ENCODE data around the gene ZFYVE21.

ZFYVE21 gene

DNA sequence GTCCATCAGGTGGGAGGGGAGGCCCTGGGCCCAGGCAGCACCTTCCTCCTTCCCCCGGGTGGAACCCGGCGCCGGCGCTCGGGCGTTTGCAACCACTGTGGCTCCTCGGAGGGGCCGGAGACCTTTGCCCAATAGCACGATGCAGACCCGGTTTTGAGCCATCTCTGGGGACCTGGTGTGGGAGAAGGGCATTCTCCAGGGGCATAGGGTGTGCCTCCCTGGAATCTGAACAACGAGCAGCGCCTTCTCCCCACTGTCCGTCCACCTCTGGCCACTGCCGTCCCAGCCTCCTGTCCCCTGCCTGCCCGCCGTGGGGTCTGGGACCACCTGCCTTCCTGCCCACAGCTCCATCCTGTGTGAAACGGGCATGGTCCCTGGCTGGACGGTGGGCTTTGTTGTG, 12.5 kb downstream of the ZFYVE21 start:
- no peak overlapping the region for H3K4me3 ChIP-seq
- H3K27ac ChIP-seq: no peak overlapping the region
- peaks cover 0 to 5% (median 0%) of the 10 kb centered on the region in 10 experiments; a peak in 4 of 20 replicates for H3K4me1 ChIP-seq
- no peak for TF ChIP-seq Cebpa-rat (IDR thresholded peaks at IDR 0.05)
- peaks cover 7 to 87% (median 49%) of the 10 kb centered on the region in 11 experiments; a peak in 21 of 22 replicates for H4K20me1 ChIP-seq
- H3K36me3 ChIP-seq: peaks cover 42 to 89% (median 65%) of the 10 kb centered on the region in 11 experiments
- H3K9me3 ChIP-seq (replicated peaks in 1 of 11): no peaks in the 10 kb centered on the region
- H3K27me3 ChIP-seq: no peaks in the 10 kb centered on the region
- H3K9ac ChIP-seq: no peak overlapping the region
- no peak overlapping the region for H3K4me2 ChIP-seq

DNA sequence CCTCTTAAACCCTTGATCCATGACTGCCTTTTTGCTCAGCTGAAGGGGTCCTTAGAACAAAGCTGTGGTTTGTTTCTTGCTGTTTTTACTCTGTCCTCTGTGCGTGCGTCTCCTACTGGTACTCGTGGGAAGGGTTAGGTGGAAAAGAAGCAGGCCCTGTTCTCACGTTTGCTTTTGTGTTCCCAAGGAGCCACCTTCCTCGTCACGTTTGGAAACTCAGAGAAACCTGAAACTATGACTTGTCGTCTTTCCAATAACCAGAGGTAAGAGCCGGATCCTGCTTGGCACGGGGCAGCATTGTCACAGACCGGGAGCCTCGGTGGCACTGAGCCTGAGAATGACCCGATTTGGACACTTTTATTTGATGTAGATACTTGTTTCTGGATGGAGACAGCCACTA, 13.1 kb downstream of the ZFYVE21 start:
- H3K4me3 ChIP-seq: no peak overlapping the region
- no peaks in the 10 kb centered on the region for H3K4me1 ChIP-seq
- H3K27ac ChIP-seq: no peak overlapping the region
- TF ChIP-seq Cebpa-rat (IDR thresholded peaks at IDR 0.05): no peak
- H3K4me2 ChIP-seq: no peak overlapping the region
- peaks cover 48 to 93% (median 70%) of the 10 kb centered on the region in 11 experiments for H3K36me3 ChIP-seq
- H4K20me1 ChIP-seq: peaks cover 5 to 82% (median 45%) of the 10 kb centered on the region in 11 experiments; a peak in 21 of 22 replicates
- H3K27me3 ChIP-seq: no peaks in the 10 kb centered on the region
- no peaks in the 10 kb centered on the region for H3K9me3 ChIP-seq (replicated peaks in 1 of 11)
- no peak overlapping the region for H3K9ac ChIP-seq

DNA sequence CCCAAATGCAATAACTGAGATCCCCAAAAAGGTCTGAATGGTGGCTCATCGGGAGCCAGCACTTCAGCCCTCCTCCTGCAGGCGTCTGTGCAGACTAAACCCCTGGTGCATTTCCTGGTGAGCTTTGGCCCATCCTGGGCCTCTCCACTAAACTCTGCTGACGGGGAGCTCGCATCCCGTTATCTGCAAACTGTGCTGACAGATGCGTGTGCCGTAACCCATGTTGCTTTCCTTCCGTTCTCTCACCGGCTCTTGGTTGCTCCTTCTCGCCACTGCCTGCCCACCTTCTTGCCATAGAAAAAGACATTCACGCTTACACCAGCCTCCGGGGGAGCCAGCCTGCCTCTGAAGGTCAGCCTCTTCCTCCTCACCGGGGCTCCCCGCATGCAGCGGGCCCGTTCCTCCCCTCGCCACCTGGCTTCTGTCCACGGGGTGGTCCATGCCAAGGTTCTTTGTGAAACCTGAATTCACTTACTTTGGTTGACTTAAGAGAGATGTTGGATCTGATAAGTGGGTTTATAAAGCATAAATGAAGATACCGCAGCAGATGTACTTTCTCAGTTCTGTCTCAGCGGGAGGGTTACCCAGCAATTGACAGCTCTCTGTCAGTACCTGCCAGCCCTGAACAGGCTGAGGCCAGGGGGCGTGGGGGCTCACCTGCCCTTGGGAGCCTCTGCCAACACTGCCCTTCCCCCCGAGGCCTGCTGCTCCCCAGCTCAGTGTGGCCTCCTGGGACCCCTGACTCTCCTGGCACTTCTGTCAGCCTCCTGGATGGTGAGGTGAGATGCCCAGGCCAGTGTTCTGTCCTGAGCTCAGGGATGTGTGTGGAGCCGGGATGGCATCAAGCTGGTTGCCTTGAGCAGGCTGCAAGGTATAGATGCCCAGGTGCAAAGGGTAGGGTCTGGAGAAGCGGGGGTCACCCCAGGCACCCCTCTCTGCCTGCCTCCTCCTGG, 14.2 kb downstream of the ZFYVE21 start:
- peaks cover 0 to 71% (median 35%) of the 10 kb centered on the region in 11 experiments; a peak in 19 of 22 replicates for H4K20me1 ChIP-seq
- no peaks in the 10 kb centered on the region for H3K4me1 ChIP-seq
- TF ChIP-seq Cebpa-rat (IDR thresholded peaks at IDR 0.05): no peak
- H3K9ac ChIP-seq: no peak overlapping the region
- peaks cover 53 to 93% (median 75%) of the 10 kb centered on the region in 11 experiments for H3K36me3 ChIP-seq
- H3K4me2 ChIP-seq: no peak overlapping the region
- no peaks in the 10 kb centered on the region for H3K27me3 ChIP-seq
- no peak overlapping the region for H3K4me3 ChIP-seq
- H3K27ac ChIP-seq: no peak overlapping the region
- H3K9me3 ChIP-seq (replicated peaks in 1 of 11): no peaks in the 10 kb centered on the region

DNA sequence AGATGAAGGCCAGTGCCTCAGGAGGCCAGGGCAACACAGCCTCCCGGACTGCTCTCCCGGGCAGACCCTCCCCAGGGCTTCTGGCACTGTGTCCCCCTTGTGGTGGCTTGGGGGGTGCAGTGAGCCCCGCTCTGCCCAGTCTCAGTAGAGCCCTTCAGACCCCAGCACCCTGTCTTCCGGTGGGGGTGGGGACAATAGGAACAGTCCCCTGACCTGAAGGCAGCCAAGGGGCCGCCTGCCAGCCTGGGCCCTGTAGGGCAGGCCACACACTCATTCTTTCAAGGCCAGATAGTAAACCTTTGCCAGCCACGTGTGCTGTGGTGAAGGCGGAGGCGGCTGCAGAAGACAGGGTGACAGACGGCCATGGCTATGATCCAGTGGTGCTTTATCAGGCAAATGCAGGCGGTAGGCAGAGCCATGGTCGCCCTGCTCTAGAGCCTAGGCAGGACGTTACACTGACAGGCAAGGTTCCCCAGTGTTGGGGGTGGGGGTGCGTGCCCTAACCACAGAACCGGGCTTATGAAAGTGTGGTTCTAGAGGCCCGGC, 15.0 kb downstream of the ZFYVE21 start:
- Histone ChIP-seq H3K9ac (no peak overlapping the region), H3K36me3 (peaks cover 53 to 94% (median 82%) of the 10 kb centered on the region in 11 experiments)

DNA sequence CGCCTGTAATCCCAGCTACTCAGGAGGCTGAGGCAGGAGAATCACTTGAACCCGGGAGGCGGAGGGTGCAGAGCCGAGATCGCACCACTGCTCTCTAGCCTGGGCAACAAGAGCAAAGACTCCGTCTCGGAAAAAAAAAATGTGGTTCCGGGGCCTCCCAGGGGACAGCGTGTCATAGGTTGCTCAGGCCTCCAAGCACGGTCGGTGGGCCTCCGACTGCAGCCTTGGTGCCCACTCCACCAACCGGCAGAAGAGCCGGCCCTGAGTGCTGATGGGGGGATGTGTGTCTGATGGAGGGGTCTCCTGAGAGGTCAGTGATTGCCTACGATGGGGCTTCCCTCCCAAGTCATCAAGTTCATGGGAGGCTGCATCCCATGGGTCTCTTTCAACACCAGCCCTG, 15.9 kb downstream of the ZFYVE21 start:
- Histone ChIP-seq H3K4me3 (no peak overlapping the region), H3K4me2 (no peak overlapping the region), H3K27me3 (no peaks in the 10 kb centered on the region), H3K36me3 (peaks cover 50 to 94% (median 81%) of the 10 kb centered on the region in 11 experiments), H3K9ac (no peak overlapping the region), H3K4me1 (no peaks in the 10 kb centered on the region), H3K27ac (no peak overlapping the region), H4K20me1 (peaks cover 0 to 70% (median 18%) of the 10 kb centered on the region in 11 experiments; a peak in 15 of 22 replicates), H3K9me3 (replicated peaks in 1 of 11) (no peaks in the 10 kb centered on the region)
- TF ChIP-seq Cebpa-rat (IDR thresholded peaks at IDR 0.05): no peak

More for the DNA sequence above, 15.0 kb downstream of the ZFYVE21 start:
- no peaks in the 10 kb centered on the region for H3K27me3 ChIP-seq
- H3K27ac ChIP-seq: no peak overlapping the region
- no peak overlapping the region for H3K4me2 ChIP-seq
- no peak overlapping the region for H3K4me3 ChIP-seq
- H3K4me1 ChIP-seq: no peaks in the 10 kb centered on the region
- H4K20me1 ChIP-seq: peaks cover 0 to 70% (median 27%) of the 10 kb centered on the region in 11 experiments; a peak in 19 of 22 replicates
- no peaks in the 10 kb centered on the region for H3K9me3 ChIP-seq (replicated peaks in 1 of 11)
- TF ChIP-seq Cebpa-rat (IDR thresholded peaks at IDR 0.05): no peak

DNA sequence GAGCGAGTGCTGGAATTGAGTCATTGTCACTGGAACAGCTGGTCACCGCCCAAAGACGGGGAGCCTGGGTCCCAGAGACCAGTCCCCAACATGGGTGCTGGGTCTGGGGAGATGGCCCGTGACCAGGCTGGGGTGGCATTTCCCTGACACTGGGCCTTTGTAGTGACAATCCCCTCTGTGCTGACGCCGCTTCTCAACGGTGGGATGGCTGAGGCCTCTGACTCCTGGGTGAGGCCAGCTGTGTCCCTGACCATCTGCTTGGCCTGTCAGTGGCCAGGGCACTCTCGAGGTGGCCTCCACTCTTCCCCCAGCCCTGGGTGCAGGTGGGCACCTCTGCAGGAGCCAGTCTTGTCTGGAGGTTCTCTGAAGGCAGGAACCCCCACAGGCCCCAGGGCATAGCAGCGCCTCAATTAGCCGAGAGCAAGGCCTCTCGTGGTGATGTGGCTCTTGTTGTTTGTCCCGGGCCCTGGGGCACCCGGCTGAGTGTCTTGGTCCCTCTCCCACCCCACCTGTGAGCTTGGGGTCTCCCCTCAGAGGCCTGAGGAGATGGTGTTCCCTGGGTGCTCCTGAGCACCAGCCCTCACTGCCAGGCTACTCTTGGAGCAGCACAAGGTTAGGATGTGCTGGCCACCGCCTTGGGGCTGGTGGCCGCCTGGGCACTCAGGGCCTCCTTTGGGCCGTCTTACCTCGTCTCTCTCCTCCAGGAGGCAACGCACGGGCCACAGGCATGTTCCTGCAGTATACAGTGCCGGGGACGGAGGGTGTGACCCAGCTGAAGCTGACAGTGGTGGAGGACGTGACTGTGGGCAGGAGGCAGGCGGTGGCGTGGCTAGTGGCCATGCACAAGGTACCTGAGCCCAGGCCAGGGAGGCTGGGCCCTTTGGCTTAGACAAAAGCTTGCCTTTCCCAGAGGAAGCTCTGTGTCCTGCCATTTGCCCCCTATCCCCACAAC, 16.6 kb downstream of the ZFYVE21 start:
- Histone ChIP-seq H3K4me2 (no peak overlapping the region), H3K9me3 (replicated peaks in 1 of 11) (no peaks in the 10 kb centered on the region), H3K4me1 (no peaks in the 10 kb centered on the region), H4K20me1 (peaks cover 0 to 70% (median 15%) of the 10 kb centered on the region in 11 experiments; a peak in 12 of 22 replicates), H3K4me3 (no peak overlapping the region), H3K9ac (no peak overlapping the region), H3K27ac (no peak overlapping the region), H3K36me3 (peaks cover 49 to 96% (median 81%) of the 10 kb centered on the region in 11 experiments), H3K27me3 (no peaks in the 10 kb centered on the region)
- no peak for TF ChIP-seq Cebpa-rat (IDR thresholded peaks at IDR 0.05)

DNA sequence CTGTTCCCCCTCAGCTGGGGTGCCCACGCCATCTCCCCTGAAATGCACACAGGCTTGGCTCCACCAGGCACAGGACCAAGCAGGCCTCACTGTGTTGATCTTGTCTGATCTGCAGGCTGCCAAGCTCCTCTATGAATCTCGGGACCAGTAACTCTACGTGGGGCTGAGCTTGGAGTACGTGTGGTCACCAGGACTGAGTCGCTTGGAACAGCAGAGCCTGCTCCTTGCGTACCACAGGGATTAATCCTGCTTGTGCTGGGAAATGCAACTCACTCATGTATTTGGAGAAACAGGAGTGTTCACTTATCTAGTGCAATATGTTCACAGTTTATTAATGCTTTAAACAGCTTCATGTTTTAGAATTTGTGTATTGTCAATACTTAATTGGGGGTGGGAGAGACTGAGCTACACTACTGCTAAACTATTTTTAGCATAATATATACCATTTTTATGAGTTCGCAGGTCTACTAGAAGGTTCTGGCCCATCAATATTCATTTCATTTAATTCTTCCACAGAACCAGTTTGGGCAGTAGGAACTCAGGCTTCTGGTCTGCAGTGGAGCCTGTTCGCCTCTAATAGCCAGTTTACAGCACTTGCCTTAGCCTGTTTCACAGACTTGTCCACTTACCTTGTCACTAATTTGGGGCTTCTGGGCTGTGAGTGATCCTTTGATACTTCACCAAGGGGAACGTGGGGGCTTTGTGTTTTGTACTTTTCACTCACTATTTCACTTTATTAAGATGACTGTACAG, 17.4 kb downstream of the ZFYVE21 start:
- no peak overlapping the region for H3K9ac ChIP-seq
- H3K36me3 ChIP-seq: peaks cover 49 to 97% (median 76%) of the 10 kb centered on the region in 11 experiments
- no peaks in the 10 kb centered on the region for H3K27me3 ChIP-seq
- TF ChIP-seq Cebpa-rat (IDR thresholded peaks at IDR 0.05): no peak
- no peak overlapping the region for H3K27ac ChIP-seq
- H3K4me1 ChIP-seq: no peaks in the 10 kb centered on the region
- H3K4me2 ChIP-seq: no peak overlapping the region
- no peaks in the 10 kb centered on the region for H3K9me3 ChIP-seq (replicated peaks in 1 of 11)
- peaks cover 0 to 62% (median 11%) of the 10 kb centered on the region in 11 experiments; a peak in 11 of 22 replicates for H4K20me1 ChIP-seq
- no peak overlapping the region for H3K4me3 ChIP-seq

DNA sequence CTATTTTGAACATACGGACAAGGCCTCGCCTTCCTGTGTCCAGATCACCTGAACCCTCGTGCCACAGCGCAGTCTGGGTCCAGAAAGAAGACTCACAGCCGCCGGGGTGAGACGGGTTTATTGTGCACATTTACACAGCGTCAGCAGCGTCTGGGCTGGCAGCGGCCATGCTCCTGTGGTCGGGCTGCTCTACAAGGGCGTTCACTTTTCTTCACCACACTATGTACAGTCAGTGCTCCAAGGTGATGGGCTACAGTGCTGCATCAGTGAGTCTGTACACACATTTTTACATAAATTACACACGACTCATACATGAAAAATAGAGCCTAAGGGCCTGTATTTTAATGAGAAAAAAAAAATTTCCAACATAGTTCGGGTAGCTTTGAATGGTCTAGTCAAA, 18.0 kb downstream of the ZFYVE21 start:
- Histone ChIP-seq H4K20me1 (peaks cover 0 to 56% (median 11%) of the 10 kb centered on the region in 11 experiments; a peak in 11 of 22 replicates), H3K9ac (no peak overlapping the region), H3K27me3 (no peaks in the 10 kb centered on the region), H3K4me3 (no peak overlapping the region), H3K4me1 (no peaks in the 10 kb centered on the region), H3K36me3 (peaks cover 47 to 97% (median 73%) of the 10 kb centered on the region in 11 experiments), H3K9me3 (replicated peaks in 1 of 11) (no peaks in the 10 kb centered on the region), H3K27ac (no peak overlapping the region), H3K4me2 (no peak overlapping the region)
- TF ChIP-seq Cebpa-rat (IDR thresholded peaks at IDR 0.05): no peak
